Endothelial cell of umbilical vein (primary cell): ENCODE measurements around the gene ZDHHC19.

Experiments used
- EZH2 ChIP-seq: IDR thresholded peaks from 2 replicates; pipeline ENCODE4 v1.6.1; 2012; ENCODE audit warnings: borderline replicate concordance, low read depth, mild to moderate bottlenecking, moderate library complexity, low read length, inconsistent platforms; ENCODE audit not compliant: severe bottlenecking
- GATA2 ChIP-seq: IDR thresholded peaks from 2 replicates; pipeline ENCODE4 v1.7.0; 2011; ENCODE audit warnings: low read depth, mild to moderate bottlenecking, moderate library complexity, mixed read lengths, low read length; ENCODE audit not compliant: insufficient read length, insufficient read depth
- MYC ChIP-seq: IDR thresholded peaks from one replicate; pipeline ENCODE4 v1.6.1; 2011; ENCODE audit warnings: mild to moderate bottlenecking, low read depth, low read length
- POLR2A ChIP-seq: IDR thresholded peaks from 2 replicates; pipeline ENCODE4 v1.6.1; 2012; ENCODE audit warnings: low read depth, mild to moderate bottlenecking, control low read depth, low read length
- POLR2AphosphoS5 ChIP-seq: IDR thresholded peaks from 2 replicates; pipeline ENCODE4 v1.6.1; 2012; ENCODE audit warnings: low read depth, mild to moderate bottlenecking, control low read depth, low read length, moderate library complexity; ENCODE audit not compliant: insufficient read depth
- TF ChIP-seq, protein P1 (sequence below), 2 donors: IDR thresholded peaks; 1 replicate in 1 of 2; 2 replicates in 1 of 2; pipeline ENCODE4 v1.5.1; 2011; ENCODE audit warnings: low read length in 2 of 2, mild to moderate bottlenecking in 2 of 2, moderate library complexity in 2 of 2, control low read depth in 1 of 2, inconsistent platforms in 1 of 2, low read depth in 1 of 2; ENCODE audit not compliant: insufficient read depth in 1 of 2; ENCODE audit errors: extremely low read depth in 1 of 2

DNA sequence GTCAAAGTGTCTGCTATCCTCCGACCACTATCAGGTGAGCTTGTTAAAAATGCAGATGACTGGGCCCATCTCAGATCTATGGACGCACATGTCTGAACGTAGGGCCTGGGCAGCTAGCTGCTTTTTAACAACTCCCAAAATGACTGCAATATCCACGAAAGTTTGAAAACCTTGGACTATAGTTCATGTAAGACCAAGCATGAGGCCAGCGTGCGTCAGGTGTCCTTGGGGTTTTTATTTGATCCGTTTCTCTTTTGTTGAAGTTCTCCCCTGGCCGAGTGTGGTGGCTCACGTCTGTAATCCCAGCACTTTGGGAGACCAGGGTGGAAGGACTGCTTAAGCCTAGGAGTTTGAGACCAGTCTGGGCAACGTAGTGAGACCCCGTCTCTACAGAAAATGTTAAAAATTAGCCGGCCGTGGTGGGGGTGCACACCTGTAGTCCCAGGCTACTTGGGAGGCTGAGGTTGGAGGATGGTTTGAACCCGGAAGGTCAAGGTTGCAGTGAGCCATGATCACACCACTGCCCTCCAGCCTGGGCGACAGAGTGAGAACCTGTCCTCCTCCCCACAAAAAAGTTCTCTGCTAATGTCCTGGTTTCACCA, 14.7 kb upstream of the ZDHHC19 start:
- TF ChIP-seq EZH2 (no peak), POLR2A (no peak), MYC (no peak), POLR2AphosphoS5 (no peak), GATA2 (no peak)
- TF ChIP-seq, protein P1, sequence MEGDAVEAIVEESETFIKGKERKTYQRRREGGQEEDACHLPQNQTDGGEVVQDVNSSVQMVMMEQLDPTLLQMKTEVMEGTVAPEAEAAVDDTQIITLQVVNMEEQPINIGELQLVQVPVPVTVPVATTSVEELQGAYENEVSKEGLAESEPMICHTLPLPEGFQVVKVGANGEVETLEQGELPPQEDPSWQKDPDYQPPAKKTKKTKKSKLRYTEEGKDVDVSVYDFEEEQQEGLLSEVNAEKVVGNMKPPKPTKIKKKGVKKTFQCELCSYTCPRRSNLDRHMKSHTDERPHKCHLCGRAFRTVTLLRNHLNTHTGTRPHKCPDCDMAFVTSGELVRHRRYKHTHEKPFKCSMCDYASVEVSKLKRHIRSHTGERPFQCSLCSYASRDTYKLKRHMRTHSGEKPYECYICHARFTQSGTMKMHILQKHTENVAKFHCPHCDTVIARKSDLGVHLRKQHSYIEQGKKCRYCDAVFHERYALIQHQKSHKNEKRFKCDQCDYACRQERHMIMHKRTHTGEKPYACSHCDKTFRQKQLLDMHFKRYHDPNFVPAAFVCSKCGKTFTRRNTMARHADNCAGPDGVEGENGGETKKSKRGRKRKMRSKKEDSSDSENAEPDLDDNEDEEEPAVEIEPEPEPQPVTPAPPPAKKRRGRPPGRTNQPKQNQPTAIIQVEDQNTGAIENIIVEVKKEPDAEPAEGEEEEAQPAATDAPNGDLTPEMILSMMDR (IDR thresholded peaks at IDR 0.05; ENCODE audit: extremely low read depth in 1 of 2, insufficient read depth in 1 of 2, low read depth in 1 of 2, low read length in 2 of 2), result no peak
